Measurements from ENCODE around the gene NCOA3.
"Not testable (repeated sequence)": the region's sequence is repeated elsewhere in the genome, so short reads cannot be mapped to it uniquely, and the experiment has no call there.

NCOA3 gene

DNA sequence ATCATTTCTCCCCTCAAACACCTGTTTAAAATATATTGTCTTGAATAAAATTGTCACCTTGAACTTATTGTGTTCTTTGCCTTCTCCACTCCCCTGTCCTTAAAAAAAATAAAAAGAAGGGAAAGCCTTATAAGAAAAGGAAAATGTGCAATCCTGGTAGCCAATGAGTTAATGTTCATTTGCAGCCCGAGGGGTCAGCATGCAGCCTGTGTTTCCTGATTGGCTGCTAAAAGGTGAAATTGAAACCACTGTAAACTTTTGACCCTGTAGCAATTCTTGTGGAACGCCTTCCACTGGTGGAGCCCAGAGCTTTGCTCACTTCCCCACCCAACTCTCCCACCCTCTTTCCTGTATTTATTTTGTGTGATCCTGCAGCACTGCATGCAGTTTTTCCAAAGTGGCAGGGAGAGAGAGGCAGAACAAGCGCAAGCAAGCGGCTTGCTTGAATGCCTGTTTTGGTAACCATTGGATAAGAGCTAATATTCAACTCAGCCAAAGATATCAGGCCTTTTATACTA lies 74.9 kb downstream of the NCOA3 start:
- Histone ChIP-seq H3K4me1 (peaks cover 46% of the 10 kb centered on the region), H3K4me2 (peak overlapping the region; percentile 64), H3K9ac (no peak overlapping the region), H3K27ac (peak overlapping the region; percentile 35), H3K36me3 (peaks cover 17% of the 10 kb centered on the region), H3K4me3 (peak overlapping the region; percentile 18; the same call in 1 of the 2 replicates), H4K20me1 (0 out of 2 replicates have a peak, but pooled peaks cover 19% of the 10 kb centered on the region), H3K27me3 (no peaks in the 10 kb centered on the region), H3K9me3 (peaks cover 12% of the 10 kb centered on the region)
- TF ChIP-seq Cebpa-rat (IDR thresholded peaks at IDR 0.05), result no peak

DNA sequence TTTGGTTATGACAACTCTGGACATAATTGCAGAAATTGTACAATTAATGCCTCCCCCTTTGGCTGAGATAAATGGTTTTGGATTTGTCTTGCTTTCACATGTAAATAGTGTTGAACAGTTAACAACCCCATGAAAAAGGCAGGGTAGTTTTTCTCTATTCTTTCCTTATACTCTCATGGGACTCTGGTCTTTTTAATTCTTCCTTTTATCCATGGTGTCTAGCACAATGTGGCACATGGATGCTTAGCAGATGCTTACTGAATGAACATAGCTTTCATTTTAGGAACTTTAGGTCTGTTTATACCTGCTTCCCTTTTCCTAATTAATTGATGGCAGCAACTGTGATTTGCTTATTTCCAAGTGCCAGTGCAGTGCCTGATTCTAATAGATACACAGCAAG lies 75.6 kb downstream of the NCOA3 start:
- Histone ChIP-seq H3K9ac (no peak overlapping the region), H3K27ac (0 out of 2 replicates have a peak overlapping the region, but pooled peaks have one; percentile 35), H4K20me1 (peaks cover 21% of the 10 kb centered on the region; the same call in 1 of the 2 replicates), H3K9me3 (peaks cover 4% of the 10 kb centered on the region), H3K36me3 (peaks cover 11% of the 10 kb centered on the region), H3K4me2 (peak overlapping the region; percentile 64), H3K27me3 (no peaks in the 10 kb centered on the region), H3K4me3 (no peak overlapping the region), H3K4me1 (peaks cover 46% of the 10 kb centered on the region)
- no peak for TF ChIP-seq Cebpa-rat (IDR thresholded peaks at IDR 0.05)

DNA sequence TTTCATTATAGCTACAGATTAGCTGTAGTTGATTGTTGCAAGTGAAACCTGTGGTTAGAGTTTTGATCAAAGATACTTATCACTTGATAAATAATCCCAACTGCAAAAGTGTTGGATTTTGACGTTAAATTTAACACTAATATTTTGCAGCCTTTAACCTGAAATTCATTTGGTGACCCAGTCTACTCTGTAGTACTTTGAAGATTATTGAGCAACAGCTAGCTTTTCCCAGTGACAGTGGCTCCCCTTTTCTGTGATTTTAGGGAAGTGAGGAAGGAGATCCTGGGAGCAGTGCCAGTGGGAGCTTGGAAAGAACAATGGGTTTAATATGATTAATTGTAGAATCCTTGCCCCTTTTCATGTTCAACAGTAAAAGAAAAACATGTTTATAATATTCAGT lies 76.9 kb downstream of the NCOA3 start:
- no peak overlapping the region for H3K9ac ChIP-seq
- no peak overlapping the region for H3K4me2 ChIP-seq
- no peaks in the 10 kb centered on the region for H3K27me3 ChIP-seq
- H3K27ac ChIP-seq, result no peak overlapping the region
- peaks cover 21% of the 10 kb centered on the region for H3K36me3 ChIP-seq
- TF ChIP-seq Cebpa-rat (IDR thresholded peaks at IDR 0.05), result no peak
- H3K4me1 ChIP-seq, result peaks cover 45% of the 10 kb centered on the region
- H4K20me1 ChIP-seq, result peaks cover 25% of the 10 kb centered on the region; the same call in 1 of the 2 replicates
- H3K4me3 ChIP-seq, result no peak overlapping the region
- no peaks in the 10 kb centered on the region for H3K9me3 ChIP-seq

DNA sequence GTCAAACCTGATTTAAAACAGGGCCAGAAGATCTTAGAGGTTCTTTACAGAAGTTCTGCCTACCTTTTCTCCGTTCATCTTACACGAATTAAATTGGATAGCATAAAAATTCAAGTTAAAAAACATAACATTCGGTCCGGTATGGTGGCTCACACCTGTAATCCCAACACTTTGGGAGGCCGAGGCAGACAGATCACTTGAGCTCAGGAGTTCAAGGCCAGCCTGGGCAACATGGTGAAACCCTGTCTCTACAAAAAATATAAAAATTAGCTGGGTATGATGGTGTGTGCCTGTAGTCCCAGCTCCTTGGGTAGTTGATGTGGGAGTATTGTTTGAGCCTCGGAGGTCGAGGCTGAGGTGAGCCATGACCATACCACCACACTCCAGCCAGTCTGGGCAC lies 79.0 kb downstream of the NCOA3 start:
- not testable (repeated sequence) for H3K4me2 ChIP-seq, H3K4me3 ChIP-seq, H3K27ac ChIP-seq, H3K9ac ChIP-seq, H3K27me3 ChIP-seq, H3K9me3 ChIP-seq
- peaks cover 42% of the 10 kb centered on the region for H3K36me3 ChIP-seq
- H3K4me1 ChIP-seq, result peaks cover 35% of the 10 kb centered on the region
- peaks cover 19% of the 10 kb centered on the region; the same call in 1 of the 2 replicates for H4K20me1 ChIP-seq

DNA sequence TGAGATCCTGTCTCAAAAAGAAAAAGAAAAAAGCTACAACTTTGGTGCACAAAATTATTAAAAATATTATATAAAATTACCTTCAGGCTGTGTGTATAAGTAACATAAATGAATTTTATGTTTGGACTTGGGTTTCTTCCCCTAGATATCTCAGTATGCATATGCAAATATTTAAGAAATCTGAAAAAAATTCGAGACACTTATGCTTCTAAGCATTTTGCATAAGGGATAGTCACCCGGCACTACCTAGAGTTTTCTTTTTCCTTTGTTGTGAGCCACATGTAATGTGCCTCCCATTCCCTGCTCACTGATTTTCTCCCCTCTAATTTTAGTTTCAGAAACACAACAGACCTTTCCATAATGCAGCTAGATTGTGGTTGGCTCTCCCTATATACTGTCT lies 79.4 kb downstream of the NCOA3 start:
- Histone ChIP-seq H3K4me3 (no peak overlapping the region), H3K36me3 (peaks cover 44% of the 10 kb centered on the region), H3K4me2 (no peak overlapping the region), H3K27ac (no peak overlapping the region), H3K27me3 (no peaks in the 10 kb centered on the region), H3K9me3 (no peaks in the 10 kb centered on the region), H4K20me1 (peaks cover 19% of the 10 kb centered on the region; the same call in 1 of the 2 replicates), H3K9ac (no peak overlapping the region), H3K4me1 (peaks cover 31% of the 10 kb centered on the region)
- no peak for TF ChIP-seq Cebpa-rat (IDR thresholded peaks at IDR 0.05)

DNA sequence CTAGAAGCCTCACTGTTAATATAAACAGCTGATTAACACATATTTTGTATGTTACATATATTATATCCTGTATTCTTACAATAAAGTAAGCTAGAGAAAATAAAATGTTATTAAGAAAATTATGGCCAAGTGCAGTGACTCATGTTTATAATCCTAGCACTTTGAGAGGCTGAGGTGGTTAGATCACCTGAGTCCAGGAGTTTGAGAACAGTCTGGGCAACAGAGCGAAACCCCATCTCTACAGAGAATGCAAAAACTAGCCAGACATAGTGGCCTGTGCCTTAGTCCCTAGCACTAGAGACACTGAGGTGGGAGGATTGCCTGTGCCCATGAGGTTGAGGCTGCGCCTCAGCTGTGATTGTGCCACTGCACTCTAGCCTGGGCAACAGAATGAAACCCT lies 81.9 kb downstream of the NCOA3 start:
- Histone ChIP-seq H3K36me3 (peaks cover 59% of the 10 kb centered on the region), H4K20me1 (peaks cover 27% of the 10 kb centered on the region; the same call in 1 of the 2 replicates), H3K27me3 (no peaks in the 10 kb centered on the region), H3K4me3 (no peak overlapping the region), H3K9me3 (no peaks in the 10 kb centered on the region), H3K4me2 (no peak overlapping the region), H3K4me1 (peaks cover 12% of the 10 kb centered on the region), H3K9ac (no peak overlapping the region), H3K27ac (no peak overlapping the region)
- TF ChIP-seq Cebpa-rat (IDR thresholded peaks at IDR 0.05), result no peak

DNA sequence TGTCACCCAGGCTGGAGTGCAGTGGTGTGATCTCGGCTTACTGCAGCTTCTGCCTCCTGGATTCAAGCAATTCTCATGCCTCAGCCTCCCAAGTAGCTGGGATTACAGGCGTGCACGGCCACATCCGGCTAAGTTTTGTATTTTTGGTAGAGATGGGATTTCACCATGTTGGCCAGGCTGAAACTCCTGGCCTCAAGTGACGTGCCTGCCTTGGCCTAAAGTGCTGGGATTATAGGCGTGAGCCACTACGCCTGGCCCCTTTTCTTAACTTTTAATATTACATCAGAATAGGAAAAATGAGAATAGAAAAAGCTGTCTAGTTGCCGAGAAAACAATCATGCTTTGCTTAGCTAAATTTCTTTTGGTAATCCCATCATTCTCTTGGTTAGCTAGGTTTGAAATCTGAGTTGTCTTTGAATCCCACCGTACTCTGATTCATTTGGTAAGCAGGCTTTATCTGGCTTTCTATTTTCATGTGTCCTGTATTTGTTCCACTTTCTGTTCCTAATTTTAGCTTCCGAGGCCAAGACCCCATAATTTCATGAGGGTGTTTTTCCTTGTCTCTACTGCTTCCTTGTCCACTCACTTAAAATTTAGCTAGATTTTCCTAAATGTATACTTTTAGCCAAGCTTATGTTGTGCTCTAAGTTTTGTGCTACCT lies 83.5 kb downstream of the NCOA3 start:
- H3K9ac ChIP-seq, result 0 out of 2 replicates have a peak overlapping the region, but pooled peaks have one; percentile 17
- H3K4me2 ChIP-seq, result peak overlapping the region; percentile 25; the same call in 1 of the 2 replicates
- H4K20me1 ChIP-seq, result peaks cover 27% of the 10 kb centered on the region; the same call in 1 of the 2 replicates
- no peak overlapping the region for H3K4me3 ChIP-seq
- peak overlapping the region; percentile 29; the same call in 1 of the 2 replicates for H3K27ac ChIP-seq
- H3K27me3 ChIP-seq, result no peaks in the 10 kb centered on the region
- peaks cover 12% of the 10 kb centered on the region for H3K4me1 ChIP-seq
- H3K36me3 ChIP-seq, result peaks cover 64% of the 10 kb centered on the region
- TF ChIP-seq Cebpa-rat (IDR thresholded peaks at IDR 0.05), result no peak
- H3K9me3 ChIP-seq, result no peaks in the 10 kb centered on the region

DNA sequence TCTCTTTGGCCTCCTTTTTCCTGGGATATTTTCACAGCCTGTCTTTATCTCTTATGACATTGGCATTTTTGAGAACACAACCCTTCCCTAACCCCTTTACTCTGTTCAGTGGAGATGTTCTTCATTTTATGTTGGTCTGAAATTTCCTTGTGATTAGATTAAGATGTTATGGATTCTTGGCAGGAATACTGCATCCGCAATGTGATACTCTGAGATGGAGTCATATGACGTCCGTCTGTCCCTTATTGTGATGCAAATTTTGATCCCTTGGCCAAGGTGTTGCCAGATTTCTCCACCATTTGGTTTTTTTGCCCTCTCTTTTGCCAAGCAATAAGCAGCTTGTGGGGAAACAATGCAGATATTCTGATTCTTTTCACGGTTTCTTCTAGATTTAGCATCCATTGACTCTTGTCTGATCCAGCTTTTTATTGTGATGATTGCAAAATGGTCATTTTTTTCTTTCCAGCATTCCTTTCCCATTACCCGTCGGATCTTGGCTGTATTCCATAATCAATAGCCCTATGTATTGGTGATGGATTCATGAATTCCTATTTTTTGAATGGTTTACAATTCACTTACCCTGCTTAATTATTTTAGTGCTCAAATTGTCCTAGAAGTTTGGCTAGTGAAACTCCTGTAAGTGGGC lies 85.1 kb downstream of the NCOA3 start:
- H3K9me3 ChIP-seq, result no peaks in the 10 kb centered on the region
- no peak overlapping the region for H3K4me3 ChIP-seq
- peaks cover 19% of the 10 kb centered on the region; the same call in 1 of the 2 replicates for H4K20me1 ChIP-seq
- H3K27ac ChIP-seq, result no peak overlapping the region
- H3K27me3 ChIP-seq, result no peaks in the 10 kb centered on the region
- H3K36me3 ChIP-seq, result peaks cover 70% of the 10 kb centered on the region
- TF ChIP-seq Cebpa-rat (IDR thresholded peaks at IDR 0.05), result no peak
- no peak overlapping the region for H3K9ac ChIP-seq
- peaks cover 12% of the 10 kb centered on the region for H3K4me1 ChIP-seq
- no peak overlapping the region for H3K4me2 ChIP-seq

DNA sequence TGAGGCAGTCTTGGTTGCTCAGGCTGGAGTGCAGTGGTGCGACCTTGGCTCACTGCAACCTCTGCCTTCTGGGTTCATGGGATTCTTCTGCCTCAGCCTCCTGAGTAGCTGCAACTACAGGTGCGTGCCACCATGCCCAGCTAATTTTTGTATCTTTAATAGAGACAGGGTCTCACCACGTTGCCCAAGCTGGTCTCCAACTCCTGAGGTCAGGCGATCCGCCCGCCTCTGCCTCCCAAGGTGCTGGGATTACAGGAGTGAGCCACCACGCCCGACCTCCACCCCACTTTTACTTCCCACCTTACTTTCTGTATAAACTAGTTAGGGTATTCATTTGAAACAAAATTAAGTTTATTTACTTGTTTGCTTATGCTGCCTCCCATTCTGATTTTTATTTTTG lies 86.5 kb downstream of the NCOA3 start:
- peaks cover 61% of the 10 kb centered on the region for H3K36me3 ChIP-seq
- no peaks in the 10 kb centered on the region for H3K27me3 ChIP-seq
- H4K20me1 ChIP-seq, result peaks cover 9% of the 10 kb centered on the region; the same call in 1 of the 2 replicates
- H3K4me2 ChIP-seq, result no peak overlapping the region
- 0 out of 2 replicates have a peak, but pooled peaks cover 4% of the 10 kb centered on the region for H3K9me3 ChIP-seq
- no peak overlapping the region for H3K4me3 ChIP-seq
- H3K4me1 ChIP-seq, result peaks cover 18% of the 10 kb centered on the region
- no peak overlapping the region for H3K27ac ChIP-seq
- H3K9ac ChIP-seq, result no peak overlapping the region
- TF ChIP-seq Cebpa-rat (IDR thresholded peaks at IDR 0.05), result no peak

DNA sequence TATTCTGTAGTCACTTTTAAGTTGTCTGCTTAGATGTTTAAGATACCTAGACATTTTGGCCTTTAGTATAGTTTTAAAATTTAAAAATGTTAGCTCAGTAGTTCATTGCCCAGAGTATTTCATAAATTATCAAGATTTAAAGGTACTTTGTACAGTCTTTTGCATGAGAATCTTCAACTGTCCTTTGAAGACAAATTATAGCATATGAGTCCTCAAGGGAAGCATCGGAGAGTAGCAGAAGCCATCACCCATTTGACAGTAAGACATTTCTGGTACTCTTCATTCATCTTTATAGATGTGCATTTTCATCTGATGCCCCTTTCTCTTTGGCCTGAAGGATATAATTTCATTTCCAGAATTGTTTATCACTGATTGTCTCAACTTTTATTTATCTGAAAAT lies 89.5 kb downstream of the NCOA3 start:
- H3K27me3 ChIP-seq, result no peaks in the 10 kb centered on the region
- H3K9me3 ChIP-seq, result peaks cover 21% of the 10 kb centered on the region
- peaks cover 52% of the 10 kb centered on the region for H3K36me3 ChIP-seq
- TF ChIP-seq Cebpa-rat (IDR thresholded peaks at IDR 0.05), result no peak
- H3K27ac ChIP-seq, result no peak overlapping the region
- H3K4me3 ChIP-seq, result no peak overlapping the region
- peaks cover 8% of the 10 kb centered on the region; the same call in 1 of the 2 replicates for H4K20me1 ChIP-seq
- H3K4me1 ChIP-seq, result 0 out of 2 replicates have a peak, but pooled peaks cover 10% of the 10 kb centered on the region
- no peak overlapping the region for H3K9ac ChIP-seq
- H3K4me2 ChIP-seq, result no peak overlapping the region
